Parathyroid adenoma (tissue), 2 donors: Measurements from ENCODE around the gene CDR2.

Source experiments
- H2AFZ ChIP-seq: fragments of 300-600 bp; sonication (generic); one replicate; pipeline ENCODE4 v1.7.0; 2017; ENCODE audit warnings: antibody characterized with exemption, mild to moderate bottlenecking
- H3K27ac ChIP-seq: fragments of 300-600 bp; sonication (generic); one replicate; pipeline ENCODE4 v1.7.0; 2017
- H3K27me3 ChIP-seq: fragments of 300-600 bp; sonication (generic); one replicate; pipeline ENCODE4 v1.7.0; 2017; ENCODE audit warnings: low read length; ENCODE audit not compliant: control insufficient read depth, insufficient read depth
- H3K36me3 ChIP-seq: fragments of 300-600 bp; sonication (generic); one replicate; pipeline ENCODE4 v1.7.0; 2017; ENCODE audit warnings: low read length; ENCODE audit not compliant: control insufficient read depth, insufficient read depth
- H3K4me1 ChIP-seq: fragments of 300-600 bp; sonication (generic); one replicate; pipeline ENCODE4 v1.7.0; 2017; ENCODE audit warnings: control low read depth
- H3K4me2 ChIP-seq: fragments of 300-600 bp; sonication (generic); one replicate; pipeline ENCODE4 v1.7.0; 2017; ENCODE audit warnings: low read length
- H3K4me3 ChIP-seq: fragments of 300-600 bp; sonication (generic); one replicate; pipeline ENCODE4 v1.7.0; 2017; ENCODE audit warnings: low read depth, low read length
- H3K79me2 ChIP-seq: fragments of 300-600 bp; sonication (generic); one replicate; pipeline ENCODE4 v1.7.0; 2017; ENCODE audit warnings: control low read depth
- H3K9ac ChIP-seq: fragments of 300-600 bp; sonication (generic); one replicate; pipeline ENCODE4 v1.7.0; 2017; ENCODE audit warnings: mild to moderate bottlenecking
- H3K9me3 ChIP-seq: fragments of 300-600 bp; sonication (generic); one replicate; pipeline ENCODE4 v1.7.0; 2017; ENCODE audit warnings: low read length; ENCODE audit not compliant: control insufficient read depth
- TF ChIP-seq, protein P1 (sequence below): fragments of 300-600 bp; sonication (generic); IDR thresholded peaks from one replicate; pipeline ENCODE4 v1.7.0; 2017; ENCODE audit warnings: antibody characterized with exemption, mild to moderate bottlenecking
- donor health status: primary hyperparathyroidism.

The CDR2 gene

DNA sequence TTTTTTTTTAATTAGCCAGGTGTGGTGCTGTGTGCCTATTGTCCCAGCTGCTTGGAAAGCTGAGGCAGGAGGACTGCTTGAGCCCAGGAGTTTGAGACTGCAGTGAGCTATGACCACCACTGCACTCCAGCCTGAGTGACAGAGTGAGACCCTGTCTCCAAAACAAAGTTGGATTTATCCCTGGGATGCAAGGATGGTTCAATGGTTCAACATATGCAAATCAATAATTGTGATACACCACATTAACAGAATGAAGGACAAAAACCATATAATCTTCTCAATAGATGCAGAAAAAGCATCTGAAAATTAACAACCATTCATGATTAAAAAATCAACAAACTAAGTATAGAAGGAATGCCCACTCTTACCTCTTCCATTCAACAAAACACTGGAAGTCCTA is 33.5 kb downstream of the CDR2 start:
- Histone ChIP-seq H3K9ac (no peak overlapping the region), H3K79me2 (peaks cover 4% of the 10 kb centered on the region), H3K27me3 (no peaks in the 10 kb centered on the region), H3K36me3 (no peaks in the 10 kb centered on the region), H3K4me2 (no peak overlapping the region), H3K9me3 (no peaks in the 10 kb centered on the region), H3K27ac (no peak overlapping the region), H2AFZ (no peak overlapping the region), H3K4me3 (no peak overlapping the region), H3K4me1 (no peaks in the 10 kb centered on the region)
- TF ChIP-seq, protein P1, sequence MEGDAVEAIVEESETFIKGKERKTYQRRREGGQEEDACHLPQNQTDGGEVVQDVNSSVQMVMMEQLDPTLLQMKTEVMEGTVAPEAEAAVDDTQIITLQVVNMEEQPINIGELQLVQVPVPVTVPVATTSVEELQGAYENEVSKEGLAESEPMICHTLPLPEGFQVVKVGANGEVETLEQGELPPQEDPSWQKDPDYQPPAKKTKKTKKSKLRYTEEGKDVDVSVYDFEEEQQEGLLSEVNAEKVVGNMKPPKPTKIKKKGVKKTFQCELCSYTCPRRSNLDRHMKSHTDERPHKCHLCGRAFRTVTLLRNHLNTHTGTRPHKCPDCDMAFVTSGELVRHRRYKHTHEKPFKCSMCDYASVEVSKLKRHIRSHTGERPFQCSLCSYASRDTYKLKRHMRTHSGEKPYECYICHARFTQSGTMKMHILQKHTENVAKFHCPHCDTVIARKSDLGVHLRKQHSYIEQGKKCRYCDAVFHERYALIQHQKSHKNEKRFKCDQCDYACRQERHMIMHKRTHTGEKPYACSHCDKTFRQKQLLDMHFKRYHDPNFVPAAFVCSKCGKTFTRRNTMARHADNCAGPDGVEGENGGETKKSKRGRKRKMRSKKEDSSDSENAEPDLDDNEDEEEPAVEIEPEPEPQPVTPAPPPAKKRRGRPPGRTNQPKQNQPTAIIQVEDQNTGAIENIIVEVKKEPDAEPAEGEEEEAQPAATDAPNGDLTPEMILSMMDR, result no peak

- Histone ChIP-seq H3K4me2 (no peak overlapping the region), H3K4me1 (no peaks in the 10 kb centered on the region)
- TF ChIP-seq, protein P1, result no peak
Measured at GRCh38 chr16:22337849-22338635, 36.4 kb downstream of the CDR2 start.

DNA sequence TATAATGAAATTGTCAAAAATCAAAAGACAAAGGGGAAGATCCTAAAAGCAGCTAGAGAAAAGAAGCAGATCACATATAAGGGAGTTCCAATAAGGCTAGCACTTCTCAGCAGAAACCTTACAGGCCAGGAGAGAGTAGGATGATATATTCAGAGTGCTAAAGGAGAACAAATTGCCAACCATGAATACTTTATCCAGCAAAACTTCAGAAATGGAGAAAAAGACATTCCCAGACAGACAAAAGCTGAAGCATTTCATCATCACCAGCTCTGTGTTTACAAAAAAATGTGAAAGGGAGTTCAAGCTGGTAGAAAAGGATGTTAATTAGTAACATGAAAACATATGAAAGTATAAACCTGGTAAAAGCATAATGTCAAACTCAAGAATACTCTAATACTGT is 37.4 kb downstream of the CDR2 start:
- TF ChIP-seq, protein P1, result no peak
- no peak overlapping the region for H3K4me2 ChIP-seq
- H3K9ac ChIP-seq, result no peak overlapping the region
- no peaks in the 10 kb centered on the region for H3K9me3 ChIP-seq
- peaks cover 4% of the 10 kb centered on the region for H3K79me2 ChIP-seq
- H3K27ac ChIP-seq, result no peak overlapping the region
- no peaks in the 10 kb centered on the region for H3K4me1 ChIP-seq
- no peak overlapping the region for H3K4me3 ChIP-seq
- no peaks in the 10 kb centered on the region for H3K27me3 ChIP-seq
- H2AFZ ChIP-seq, result no peak overlapping the region
- H3K36me3 ChIP-seq, result no peaks in the 10 kb centered on the region

More at GRCh38 chr16:22337849-22338635, 36.4 kb downstream of the CDR2 start:
- Histone ChIP-seq H3K36me3 (no peaks in the 10 kb centered on the region), H3K4me3 (no peak overlapping the region), H3K9ac (no peak overlapping the region), H3K27ac (no peak overlapping the region), H3K27me3 (no peaks in the 10 kb centered on the region), H3K79me2 (peaks cover 4% of the 10 kb centered on the region), H3K9me3 (no peaks in the 10 kb centered on the region), H2AFZ (no peak overlapping the region)

DNA sequence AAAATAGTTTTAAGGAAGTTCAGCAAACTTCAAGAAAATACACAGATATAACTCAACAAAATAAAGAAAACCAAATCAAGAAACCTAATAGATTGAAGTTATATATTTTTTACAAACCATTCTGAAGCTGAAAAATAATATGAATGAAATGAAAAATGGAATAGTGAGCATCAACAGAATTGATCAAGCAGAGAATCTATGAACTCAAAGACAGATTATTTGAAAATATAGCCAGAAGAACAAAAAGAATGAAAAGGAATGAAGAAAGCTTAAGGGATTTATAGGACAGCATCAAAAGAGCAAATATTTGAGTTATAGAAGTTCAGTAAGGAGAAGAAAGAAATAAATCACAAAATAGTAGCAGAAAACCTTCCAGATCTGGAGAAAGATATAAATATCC is 37.8 kb downstream of the CDR2 start:
- H3K36me3 ChIP-seq, result no peaks in the 10 kb centered on the region
- TF ChIP-seq, protein P1, result no peak
- peaks cover 4% of the 10 kb centered on the region for H3K79me2 ChIP-seq
- no peak overlapping the region for H3K9ac ChIP-seq
- no peak overlapping the region for H3K4me2 ChIP-seq
- H3K9me3 ChIP-seq, result no peaks in the 10 kb centered on the region
- H2AFZ ChIP-seq, result no peak overlapping the region
- H3K27me3 ChIP-seq, result no peaks in the 10 kb centered on the region
- no peak overlapping the region for H3K27ac ChIP-seq
- H3K4me3 ChIP-seq, result no peak overlapping the region
- H3K4me1 ChIP-seq, result no peaks in the 10 kb centered on the region
